ENCODE data around the gene HDLBP. TPM values are rescaled to one million over a fixed set of nuclear protein-coding genes. Genes with fewer than 3 reads are reported as not detected.

The HDLBP gene
- polyA plus RNA-seq, 3 donors, result 50.4 to 73.1 (median 69.9) TPM

- Histone ChIP-seq H3K36me3 (replicated peaks in 1 of 2; ENCODE audit: control insufficient read depth in 1 of 2, insufficient read depth in 2 of 2, low read length in 2 of 2) (peaks cover 94 to 100% of the 10 kb centered on the region in 2 donors), H3K27ac (ENCODE audit: low read depth in 1 of 2, low read length in 2 of 2) (no peak overlapping the region), H3K4me1 (ENCODE audit: control insufficient read depth in 1 of 2, insufficient read depth in 2 of 2, low read length in 2 of 2) (no peaks in the 10 kb centered on the region), H2AFZ (ENCODE audit: insufficient read depth, low read depth, low read length, poor library complexity, severe bottlenecking) (no peak overlapping the region), H3K4me2 (replicated peaks; ENCODE audit: extremely low read depth, low read length, poor library complexity, severe bottlenecking) (no peak overlapping the region), H3K79me2 (ENCODE audit: insufficient read depth, low read length) (no peaks in the 10 kb centered on the region), H3K9ac (ENCODE audit: insufficient read depth, low read length, poor library complexity, severe bottlenecking) (no peak overlapping the region), H3K9me3 (replicated peaks in 1 of 2; ENCODE audit: control insufficient read depth in 1 of 2, insufficient read depth in 1 of 2, low read length in 2 of 2) (no peaks in the 10 kb centered on the region), H3K4me3 (replicated peaks in 1 of 3; ENCODE audit: low read depth in 2 of 3, low read length in 3 of 3) (no peak overlapping the region), H3K27me3 (ENCODE audit: control insufficient read depth in 2 of 2, insufficient read depth in 2 of 2, low read length in 2 of 2) (no peaks in the 10 kb centered on the region), H4K20me1 (ENCODE audit: insufficient read depth, low read length) (peaks cover 33% of the 10 kb centered on the region)
- Mint-ChIP-seq H3K27me3 (ENCODE audit: low read depth in 3 of 3) (no peaks in the 10 kb centered on the region), H3K27ac (no peak overlapping the region), H3K4me3 (no peak overlapping the region), H3K36me3 (peaks cover 91 to 100% of the 10 kb centered on the region in 2 donors), H3K9me3 (no peaks in the 10 kb centered on the region), H3K4me1 (no peaks in the 10 kb centered on the region)
- intact Hi-C loops (cut with micrococcal nuclease), result no loop called here
- TF ChIP-seq CTCF (IDR thresholded peaks at IDR 0.05), result no peak
- 96% methylated on average over 2 of the region's 4 CpGs for WGBS (ENCODE audit: insufficient coverage)
- DNase-seq, result no peak
These were observed 73.8 kb downstream of the HDLBP start for GRCh38 chr2:241241669-241242068.

- Mint-ChIP-seq H3K27me3 (ENCODE audit: low read depth in 3 of 3) (no peaks in the 10 kb centered on the region), H3K9me3 (no peaks in the 10 kb centered on the region), H3K36me3 (peaks cover 91 to 100% of the 10 kb centered on the region in 2 donors), H3K4me3 (no peak overlapping the region), H3K4me1 (no peaks in the 10 kb centered on the region), H3K27ac (no peak overlapping the region)
- Histone ChIP-seq H3K9ac (ENCODE audit: insufficient read depth, low read length, poor library complexity, severe bottlenecking) (no peak overlapping the region), H3K27ac (ENCODE audit: low read depth in 1 of 2, low read length in 2 of 2) (no peak overlapping the region), H3K4me2 (replicated peaks; ENCODE audit: extremely low read depth, low read length, poor library complexity, severe bottlenecking) (no peak overlapping the region), H2AFZ (ENCODE audit: insufficient read depth, low read depth, low read length, poor library complexity, severe bottlenecking) (no peak overlapping the region), H3K4me1 (ENCODE audit: control insufficient read depth in 1 of 2, insufficient read depth in 2 of 2, low read length in 2 of 2) (no peaks in the 10 kb centered on the region), H3K36me3 (replicated peaks in 1 of 2; ENCODE audit: control insufficient read depth in 1 of 2, insufficient read depth in 2 of 2, low read length in 2 of 2) (peaks cover 95 to 100% of the 10 kb centered on the region in 2 donors), H3K79me2 (ENCODE audit: insufficient read depth, low read length) (no peaks in the 10 kb centered on the region), H3K9me3 (replicated peaks in 1 of 2; ENCODE audit: control insufficient read depth in 1 of 2, insufficient read depth in 1 of 2, low read length in 2 of 2) (no peaks in the 10 kb centered on the region), H4K20me1 (ENCODE audit: insufficient read depth, low read length) (peaks cover 32% of the 10 kb centered on the region), H3K27me3 (ENCODE audit: control insufficient read depth in 2 of 2, insufficient read depth in 2 of 2, low read length in 2 of 2) (no peaks in the 10 kb centered on the region), H3K4me3 (replicated peaks in 1 of 3; ENCODE audit: low read depth in 2 of 3, low read length in 3 of 3) (no peak overlapping the region)
- intact Hi-C loops (cut with micrococcal nuclease), result no loop called here
- no peak for TF ChIP-seq CTCF (IDR thresholded peaks at IDR 0.05)
- 98% methylated on average over 21 of the region's 21 CpGs for WGBS (ENCODE audit: insufficient coverage)
- DNase-seq, result no peak
These were observed 75.0 kb downstream of the HDLBP start for GRCh38 chr2:241240320-241241004.
